Rectal smooth muscle tissue (tissue), 1 donor: ENCODE results near the gene MS4A5.
"Not testable (repeated sequence)": the region's sequence is repeated elsewhere in the genome, so short reads cannot be mapped to it uniquely, and the experiment has no call there.

ENCODE experiments used
- H3K27ac ChIP-seq: one replicate; pipeline ENCODE4 v1.7.0; 2013; ENCODE audit warnings: low read depth, low read length, inconsistent platforms
- H3K27me3 ChIP-seq: one replicate; pipeline ENCODE4 v1.7.0; 2013; ENCODE audit warnings: low read length; ENCODE audit not compliant: control insufficient read depth, insufficient read depth
- H3K36me3 ChIP-seq: one replicate; pipeline ENCODE4 v1.7.0; 2013; ENCODE audit warnings: low read length; ENCODE audit not compliant: control insufficient read depth, insufficient read depth
- H3K4me1 ChIP-seq: one replicate; pipeline ENCODE4 v1.7.0; 2013; ENCODE audit warnings: low read length; ENCODE audit not compliant: control insufficient read depth, insufficient read depth
- H3K4me3 ChIP-seq: one replicate; pipeline ENCODE4 v1.7.0; 2013; ENCODE audit warnings: low read length
- H3K9ac ChIP-seq: one replicate; pipeline ENCODE4 v1.7.0; 2013; ENCODE audit warnings: low read length

Gene MS4A5

DNA sequence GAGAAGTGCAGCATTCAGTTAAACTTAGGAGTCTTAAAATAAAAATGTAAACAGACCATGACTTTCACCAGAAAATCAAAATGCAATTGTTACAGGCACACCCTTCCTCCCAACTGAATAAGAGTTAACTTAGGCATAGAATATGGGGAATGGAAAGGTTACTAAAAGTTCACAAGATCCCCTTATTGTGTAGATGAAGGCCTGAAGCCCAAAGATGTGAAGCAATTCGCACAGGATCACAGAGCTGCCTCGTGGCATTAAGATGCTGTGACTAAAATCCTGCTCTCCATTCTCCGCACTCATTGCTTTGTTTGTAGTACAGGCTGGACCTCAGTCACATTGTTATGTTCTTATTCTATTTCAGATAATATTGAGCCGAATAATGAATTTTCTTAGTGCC is 4.0 kb downstream of the MS4A5 start:
- no peak overlapping the region for H3K9ac ChIP-seq
- no peak overlapping the region for H3K27ac ChIP-seq
- no peaks in the 10 kb centered on the region for H3K27me3 ChIP-seq
- H3K4me3 ChIP-seq = no peak overlapping the region
- no peaks in the 10 kb centered on the region for H3K36me3 ChIP-seq
- H3K4me1 ChIP-seq = no peaks in the 10 kb centered on the region

DNA sequence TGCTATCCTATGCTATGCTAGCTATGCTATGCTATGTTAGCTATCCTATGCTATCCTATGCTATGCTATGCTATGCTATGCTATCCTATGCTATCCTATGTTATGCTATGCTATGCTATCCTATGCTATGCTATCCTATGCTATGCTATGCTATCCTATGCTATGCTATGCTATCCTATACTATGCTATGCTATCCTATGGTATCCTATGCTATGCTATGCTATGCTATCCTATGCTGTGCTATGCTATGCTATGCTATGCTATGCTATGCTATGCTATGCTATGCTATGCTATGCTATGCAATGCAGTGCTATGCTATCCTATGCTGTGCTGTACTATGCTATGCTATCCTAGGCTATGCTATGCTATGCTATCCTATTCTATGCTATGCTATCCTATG is 17.7 kb downstream of the MS4A5 start:
- Histone ChIP-seq H3K27me3 (no peaks in the 10 kb centered on the region), H3K4me3 (no peak overlapping the region), H3K36me3 (no peaks in the 10 kb centered on the region)

DNA sequence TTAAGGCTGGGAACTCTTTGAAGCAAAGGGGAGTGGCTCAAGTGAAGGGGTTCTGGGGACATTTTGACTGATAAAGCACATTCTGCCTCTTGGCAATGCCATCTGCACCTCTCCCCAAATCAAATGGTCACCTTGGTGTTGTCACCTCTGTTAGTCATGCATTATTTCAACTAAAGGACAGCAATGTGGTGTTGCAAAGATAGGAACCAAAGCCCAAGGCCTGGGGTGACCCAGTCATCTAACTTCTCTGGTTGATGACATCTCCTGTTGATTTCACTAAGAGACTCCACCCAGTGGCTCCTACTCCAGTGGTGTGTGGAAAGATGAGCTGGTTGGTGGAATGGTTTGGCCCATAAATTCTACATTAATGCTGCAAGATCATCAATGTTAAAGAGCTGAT is 18.5 kb downstream of the MS4A5 start:
- no peak overlapping the region for H3K27ac ChIP-seq
- H3K27me3 ChIP-seq = no peaks in the 10 kb centered on the region
- no peak overlapping the region for H3K9ac ChIP-seq
- no peaks in the 10 kb centered on the region for H3K36me3 ChIP-seq
- H3K4me3 ChIP-seq = no peak overlapping the region
- H3K4me1 ChIP-seq = no peaks in the 10 kb centered on the region

More for the DNA sequence above, 17.7 kb downstream of the MS4A5 start:
- Histone ChIP-seq H3K9ac (no peak overlapping the region), H3K27ac (no peak overlapping the region), H3K4me1 (no peaks in the 10 kb centered on the region)

DNA sequence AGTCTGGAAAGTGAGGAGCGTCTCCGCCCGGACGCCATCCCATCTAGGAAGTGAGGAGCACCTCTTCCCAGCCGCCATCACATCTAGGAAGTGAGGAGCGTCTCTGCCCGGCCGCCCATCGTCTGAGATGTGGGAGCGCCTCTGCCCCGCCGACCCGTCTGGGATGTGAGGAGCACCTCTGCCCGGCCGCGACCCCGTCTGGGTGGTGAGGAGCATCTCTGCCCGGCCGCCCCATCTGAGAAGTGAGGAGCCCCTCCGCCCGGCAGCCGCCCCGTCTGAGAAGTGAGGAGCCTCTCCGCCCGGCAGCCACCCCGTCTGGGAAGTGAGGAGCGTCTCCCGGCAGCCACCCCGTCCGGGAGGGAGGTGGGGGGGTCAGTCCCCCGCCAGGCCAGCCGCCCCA is 21.8 kb downstream of the MS4A5 start:
- not testable (repeated sequence) for H3K27ac ChIP-seq, H3K4me3 ChIP-seq, H3K27me3 ChIP-seq

DNA sequence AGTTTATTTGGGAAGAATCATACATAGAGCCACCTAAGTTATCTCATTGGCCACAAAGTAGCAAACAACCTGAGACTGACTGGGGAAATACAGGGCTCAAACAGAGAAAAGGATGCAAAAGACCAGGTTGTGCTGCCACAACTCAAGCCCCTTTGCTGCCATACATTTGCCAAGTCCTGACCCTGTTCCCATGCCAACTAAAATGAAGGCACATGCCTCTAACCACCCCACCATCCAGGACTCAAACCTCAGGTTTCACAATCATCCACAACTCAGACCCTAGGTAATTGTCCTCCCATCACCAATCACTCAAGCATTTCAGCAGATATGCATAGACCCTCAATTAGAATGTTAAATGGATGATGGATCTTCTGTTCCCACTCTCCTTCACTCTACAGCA is 24.8 kb downstream of the MS4A5 start:
- no peaks in the 10 kb centered on the region for H3K36me3 ChIP-seq
- H3K27ac ChIP-seq = no peak overlapping the region
- H3K27me3 ChIP-seq = no peaks in the 10 kb centered on the region
- H3K9ac ChIP-seq = no peak overlapping the region
- no peaks in the 10 kb centered on the region for H3K4me1 ChIP-seq
- H3K4me3 ChIP-seq = no peak overlapping the region

More for the DNA sequence above, 21.8 kb downstream of the MS4A5 start:
- H3K9ac ChIP-seq, H3K4me1 ChIP-seq, H3K36me3 ChIP-seq: not testable (repeated sequence)

DNA sequence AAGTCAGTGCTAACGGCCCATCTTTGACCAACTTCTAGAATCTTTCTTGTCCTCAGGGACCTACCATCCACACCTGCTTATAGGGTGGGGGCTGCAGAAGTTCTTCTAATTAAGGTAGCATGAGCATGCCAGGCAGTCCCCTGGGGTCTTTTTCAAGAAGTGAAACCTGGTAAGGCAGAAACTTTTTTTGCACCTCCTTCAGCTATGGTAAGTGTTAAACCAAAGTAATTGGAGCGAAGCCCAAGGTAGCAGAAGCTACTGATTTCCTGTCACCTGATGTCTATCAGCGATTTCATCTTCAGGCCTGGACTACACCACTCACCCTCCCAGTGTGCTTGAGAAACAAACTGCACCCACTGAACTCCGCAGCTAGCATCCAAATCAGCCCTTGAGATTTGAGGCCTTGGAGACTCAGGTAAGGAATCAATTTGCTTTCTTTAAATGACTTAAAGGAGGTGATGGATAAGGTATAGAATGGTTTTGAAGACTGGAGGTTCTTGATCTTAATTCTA is 26.2 kb downstream of the MS4A5 start, which contains the start of gene MS4A1:
Gene MS4A1, plus strand, starts transcription at position 317 of the 512 bp plus-strand sequence. CDS start 6,528 bp downstream, outside the sequence.
- Histone ChIP-seq H3K4me3 (no peak within 1 kb of the TSS), H3K36me3 (no peaks in the 10 kb centered on the region), H3K27ac (no peak within 1 kb of the TSS)

DNA sequence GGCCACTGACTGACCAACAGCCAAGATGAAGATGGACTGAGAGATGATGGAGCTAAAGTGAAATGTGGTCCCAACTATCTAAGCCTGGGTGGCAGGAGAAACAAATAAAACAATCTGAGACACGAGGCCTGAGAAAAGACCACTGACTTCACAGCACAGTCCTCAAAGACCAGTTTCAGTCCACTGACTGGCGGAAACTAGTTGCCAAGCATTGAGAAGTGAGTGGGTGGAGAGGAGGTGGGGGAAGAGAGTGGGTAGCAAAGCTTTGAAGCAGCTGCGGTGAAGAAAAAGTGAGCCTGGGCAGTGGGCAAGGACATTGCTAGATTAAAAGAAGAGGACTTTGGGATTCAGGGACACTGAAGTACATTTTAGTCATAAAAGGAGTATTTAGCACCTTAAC is 28.2 kb downstream of the MS4A5 start:
- H3K4me3 ChIP-seq = no peak overlapping the region
- H3K27ac ChIP-seq = no peak overlapping the region
- no peaks in the 10 kb centered on the region for H3K36me3 ChIP-seq
- H3K4me1 ChIP-seq = no peaks in the 10 kb centered on the region
- H3K27me3 ChIP-seq = no peaks in the 10 kb centered on the region
- no peak overlapping the region for H3K9ac ChIP-seq

More for the DNA sequence above, 26.2 kb downstream of the MS4A5 start, which contains the start of gene MS4A1:
- Histone ChIP-seq H3K27me3 (no peaks in the 10 kb centered on the region), H3K4me1 (no peaks in the 10 kb centered on the region), H3K9ac (no peak within 1 kb of the TSS)

DNA sequence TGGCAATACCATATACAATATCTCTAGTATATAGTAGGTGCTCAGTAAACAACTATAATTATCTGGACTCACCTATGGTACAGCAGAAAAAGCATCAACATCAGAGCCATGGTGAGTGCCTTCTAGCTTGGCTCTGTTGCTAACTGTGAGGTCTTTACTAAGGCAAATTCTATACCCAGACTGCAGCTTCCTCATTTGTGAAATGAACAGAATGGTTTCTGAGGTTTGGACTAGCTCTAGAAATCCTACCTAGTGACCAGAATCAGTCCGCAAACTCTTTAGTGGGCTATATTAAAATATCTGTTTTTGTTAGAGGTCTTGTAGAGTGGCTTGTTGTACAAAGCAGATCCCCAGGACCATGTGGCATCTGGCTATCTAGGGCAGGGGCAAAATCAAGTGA is 30.0 kb downstream of the MS4A5 start:
- no peaks in the 10 kb centered on the region for H3K27me3 ChIP-seq
- H3K27ac ChIP-seq = no peak overlapping the region
- no peak overlapping the region for H3K9ac ChIP-seq
- no peaks in the 10 kb centered on the region for H3K36me3 ChIP-seq
- H3K4me1 ChIP-seq = no peaks in the 10 kb centered on the region
- H3K4me3 ChIP-seq = no peak overlapping the region

DNA sequence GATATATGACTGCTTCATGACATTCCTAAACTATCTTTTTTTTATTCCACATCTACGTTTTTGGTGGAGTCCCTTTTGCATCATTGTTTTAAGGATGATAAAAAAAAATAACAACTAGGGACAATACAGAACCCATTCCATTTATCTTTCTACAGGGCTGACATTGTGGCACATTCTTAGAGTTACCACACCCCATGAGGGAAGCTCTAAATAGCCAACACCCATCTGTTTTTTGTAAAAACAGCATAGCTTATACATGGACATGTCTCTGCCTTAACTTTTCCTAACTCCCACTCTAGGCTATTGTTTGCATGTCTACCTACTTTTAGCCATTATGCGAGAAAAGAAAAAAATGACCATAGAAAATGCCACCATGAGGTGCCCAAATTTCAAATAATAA is 39.5 kb downstream of the MS4A5 start:
- Histone ChIP-seq H3K36me3 (no peaks in the 10 kb centered on the region), H3K27ac (no peak overlapping the region), H3K4me1 (no peaks in the 10 kb centered on the region), H3K27me3 (no peaks in the 10 kb centered on the region), H3K9ac (no peak overlapping the region), H3K4me3 (no peak overlapping the region)

DNA sequence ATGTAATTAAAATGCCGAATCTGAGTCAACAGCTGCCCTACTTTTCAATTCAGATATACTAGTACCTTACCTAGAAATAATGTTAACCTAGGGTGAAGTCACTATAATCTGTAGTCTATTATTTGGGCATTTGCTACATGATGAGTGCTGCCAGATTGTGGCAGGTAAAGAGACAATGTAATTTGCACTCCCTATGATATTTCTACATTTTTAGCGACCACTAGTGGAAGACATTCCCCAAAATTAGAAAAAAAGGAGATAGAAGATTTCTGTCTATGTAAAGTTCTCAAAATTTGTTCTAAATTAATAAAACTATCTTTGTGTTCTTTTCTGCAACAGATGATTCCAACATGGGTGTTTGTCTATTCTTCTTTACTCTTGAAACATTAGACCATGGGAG is 40.4 kb downstream of the MS4A5 start:
- H3K4me3 ChIP-seq = no peak overlapping the region
- H3K9ac ChIP-seq = no peak overlapping the region
- no peaks in the 10 kb centered on the region for H3K36me3 ChIP-seq
- no peak overlapping the region for H3K27ac ChIP-seq
- no peaks in the 10 kb centered on the region for H3K27me3 ChIP-seq
- no peaks in the 10 kb centered on the region for H3K4me1 ChIP-seq

DNA sequence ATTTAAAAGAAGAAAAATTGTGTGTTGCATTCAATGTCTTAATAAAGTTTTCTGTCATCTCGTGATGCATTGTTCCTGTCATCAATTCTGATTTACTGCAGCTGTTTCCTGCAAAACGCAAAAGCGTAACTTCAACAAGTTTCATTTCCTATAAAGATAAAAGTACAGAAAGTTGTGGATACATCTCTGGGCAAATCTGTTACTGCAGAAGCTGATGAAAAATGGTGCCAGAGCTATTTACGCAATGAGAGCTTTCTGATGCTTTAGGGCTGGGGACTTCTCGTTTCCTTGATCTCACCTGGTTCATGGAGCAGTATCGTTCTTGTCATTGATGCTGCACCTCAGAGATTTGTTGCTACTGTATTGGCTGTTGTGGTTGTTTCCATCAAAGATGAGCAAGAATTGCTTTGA is 47.7 kb downstream of the MS4A5 start:
- Histone ChIP-seq H3K4me1 (no peaks in the 10 kb centered on the region), H3K9ac (no peak overlapping the region), H3K27me3 (no peaks in the 10 kb centered on the region), H3K4me3 (no peak overlapping the region), H3K36me3 (no peaks in the 10 kb centered on the region), H3K27ac (no peak overlapping the region)

DNA sequence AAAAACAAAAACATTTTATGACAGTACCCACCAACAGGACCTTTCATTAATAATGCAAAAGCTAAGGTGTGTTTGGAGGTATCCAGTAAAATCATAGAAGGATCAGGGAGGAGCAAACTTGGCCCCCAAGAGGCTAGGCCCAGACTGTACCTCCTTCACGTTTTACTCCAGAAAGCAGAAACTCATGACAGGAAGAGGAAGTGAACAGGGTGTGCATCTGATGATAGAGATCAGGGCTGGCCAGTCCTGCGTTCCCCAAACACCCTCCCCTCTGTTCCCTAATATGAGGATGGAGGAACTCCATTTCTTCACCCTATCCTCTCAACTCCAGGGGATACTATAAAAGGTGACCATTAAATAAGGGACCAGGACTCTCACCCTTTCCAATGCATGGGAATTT is 53.0 kb downstream of the MS4A5 start:
- Histone ChIP-seq H3K9ac (no peak overlapping the region), H3K4me3 (no peak overlapping the region), H3K27me3 (no peaks in the 10 kb centered on the region)

DNA sequence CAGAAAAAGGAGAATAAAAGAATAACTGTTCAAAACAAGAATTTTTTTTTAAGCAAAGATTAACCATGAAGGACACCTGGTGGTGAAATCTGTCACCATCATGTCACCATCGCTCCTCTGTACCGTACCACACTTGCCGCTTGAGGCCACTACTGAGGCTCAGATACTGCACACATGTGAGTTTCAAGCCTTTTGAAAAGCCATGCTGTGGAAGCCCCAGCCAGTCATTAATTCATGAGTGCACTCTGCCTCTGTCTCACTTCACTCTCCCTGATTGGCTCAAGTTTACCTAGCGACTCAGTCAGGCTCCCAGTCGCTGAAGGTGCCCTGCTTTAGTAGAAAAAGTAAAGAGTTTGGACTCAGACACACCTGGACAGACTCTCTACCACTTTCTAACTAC is 56.6 kb downstream of the MS4A5 start:
- Histone ChIP-seq H3K36me3 (no peaks in the 10 kb centered on the region), H3K9ac (no peak overlapping the region), H3K4me3 (no peak overlapping the region), H3K27ac (no peak overlapping the region), H3K4me1 (no peaks in the 10 kb centered on the region), H3K27me3 (no peaks in the 10 kb centered on the region)

More for the DNA sequence above, 53.0 kb downstream of the MS4A5 start:
- Histone ChIP-seq H3K4me1 (no peaks in the 10 kb centered on the region), H3K27ac (no peak overlapping the region), H3K36me3 (no peaks in the 10 kb centered on the region)
